PC-3 (cell line): Measurements from ENCODE around the gene UAP1L1. TPM values are rescaled to one million over a fixed set of nuclear protein-coding genes. Genes with fewer than 3 reads are reported as not detected.

Source experiments
- ATAC-seq: fragments of 200-7000 bp; cut with Tn5 transposase; 2 replicates; pipeline ENCODE4 v1.9.1; 2020; ENCODE audit warnings: mild to moderate bottlenecking, moderate library complexity
- BruUV-seq: library from RNA; stranded (reverse); fragments of 400-500 nt; replicated peaks from 2 replicates; lab custom pipeline; 2021; lab: Mats Ljungman, UMichigan
- CTCF ChIA-PET: fragments of 300-600 bp; sonication (Branson Sonifier 250); formaldehyde crosslinking; loops from one replicate; lab custom pipeline; 2022; ENCODE audit warnings: antibody characterized with exemption; lab: Charles Lee
- POLR2A ChIA-PET: fragments of 300-600 bp; sonication (Branson Sonifier 250); formaldehyde crosslinking; loops from one replicate; lab custom pipeline; 2022; ENCODE audit warnings: antibody characterized with exemption; ENCODE audit not compliant: unreplicated experiment; lab: Charles Lee
- DNase-seq: peaks from one replicate; pipeline ENCODE4 v3.0.0-alpha.2; 2015
- H2AFZ ChIP-seq: fragments of 300-600 bp; sonication (generic); 2 replicates; pipeline ENCODE4 v1.6.0; 2016; ENCODE audit warnings: antibody characterized with exemption, low read length
- H3F3A ChIP-seq: fragments of 300-600 bp; sonication (generic); one replicate; pipeline ENCODE4 v1.6.0; 2017; ENCODE audit warnings: antibody characterized with exemption, low read length, control low read depth, mild to moderate bottlenecking; ENCODE audit not compliant: unreplicated experiment
- H3K27ac ChIP-seq: fragments of 300-600 bp; sonication (generic); 2 replicates; pipeline ENCODE4 v1.5.1; 2016; ENCODE audit warnings: mild to moderate bottlenecking, low read length
- H3K27me3 ChIP-seq: fragments of 300-600 bp; sonication (generic); 2 replicates; pipeline ENCODE4 v1.6.1; 2016; ENCODE audit warnings: low read length, mixed read lengths
- H3K36me3 ChIP-seq: fragments of 300-600 bp; sonication (generic); 2 replicates; pipeline ENCODE4 v1.6.1; 2016; ENCODE audit warnings: low read depth, mixed run types, low read length, mixed read lengths
- H3K4me1 ChIP-seq: fragments of 300-600 bp; sonication (generic); 2 replicates; pipeline ENCODE4 v1.5.1; 2016; ENCODE audit warnings: low read length; ENCODE audit not compliant: insufficient read depth
- H3K4me2 ChIP-seq: fragments of 300-600 bp; sonication (generic); 2 replicates; pipeline ENCODE4 v1.6.0; 2016; ENCODE audit warnings: low read length
- H3K4me3 ChIP-seq: fragments of 300-600 bp; sonication (generic); 2 replicates; pipeline ENCODE4 v1.5.1; 2016; ENCODE audit warnings: mild to moderate bottlenecking, low read length, mixed read lengths
- H3K79me2 ChIP-seq: fragments of 300-600 bp; sonication (generic); 2 replicates; pipeline ENCODE4 v1.6.1; 2017; ENCODE audit warnings: low read length, mixed read lengths
- H3K9ac ChIP-seq: fragments of 300-600 bp; sonication (generic); 2 replicates; pipeline ENCODE4 v1.6.0; 2016; ENCODE audit warnings: mild to moderate bottlenecking, low read length
- H3K9me2 ChIP-seq: fragments of 300-600 bp; sonication (generic); replicated peaks from 2 replicates; pipeline ENCODE4 v1.6.1; 2016; ENCODE audit warnings: mixed run types, low read length, mixed read lengths
- H3K9me3 ChIP-seq: fragments of 300-600 bp; sonication (generic); 2 replicates; pipeline ENCODE4 v1.6.1; 2016; ENCODE audit warnings: low read length, mixed read lengths
- H4K20me1 ChIP-seq: fragments of 300-600 bp; sonication (generic); 2 replicates; pipeline ENCODE4 v1.6.1; 2016; ENCODE audit warnings: low read length, mixed read lengths
- CTCF ChIP-seq: fragments of 300-600 bp; sonication (generic); conservative IDR thresholded peaks from 2 replicates; pipeline ENCODE4 v1.5.1; 2017; ENCODE audit warnings: antibody characterized with exemption, low read depth, mild to moderate bottlenecking, low read length
- EZH2 ChIP-seq: fragments of 300-600 bp; sonication (generic); IDR thresholded peaks from one replicate; pipeline ENCODE4 v1.6.1; 2017; ENCODE audit warnings: antibody characterized with exemption, mild to moderate bottlenecking, low read length; ENCODE audit not compliant: unreplicated experiment
- EZH2phosphoT487 ChIP-seq: fragments of 300-600 bp; sonication (generic); IDR thresholded peaks from 2 replicates; pipeline ENCODE4 v1.6.1; 2018; ENCODE audit warnings: mild to moderate bottlenecking, antibody characterized with exemption, low read length, borderline replicate concordance
- intact Hi-C: fragments of 100-400 bp; cut with micrococcal nuclease; formaldehyde crosslinking; loops from 2 replicates; pipeline ENCODE4 v1.9.0; 2023
- total RNA-seq: library from RNA; depleted of rRNA; stranded (reverse); fragments of >200 nt; gene quantifications from 2 replicates; pipeline ENCODE4 v1.2.3, GENCODE V29; 2014

The UAP1L1 gene
- total RNA-seq, 1 experiment from 2014 or later = 5.0 TPM

GRCh38 chr9:137063311-137064026 lies 13.8 kb upstream of the UAP1L1 start:
- ChIA-PET POLR2A (no interaction called here), CTCF (interaction anchor here (1.2 kb wide), 1 partner anchor 17 kb away, joined by 16 read pairs; the partner anchor contains the start of gene NPDC1)
- Histone ChIP-seq H3K27ac (no peak overlapping the region), H3K4me3 (no peak overlapping the region), H3F3A (peaks cover under 1% of the 10 kb centered on the region), H3K9ac (no peak overlapping the region), H4K20me1 (peaks cover 1% of the 10 kb centered on the region; the same call in 1 of the 2 replicates), H3K27me3 (no peaks in the 10 kb centered on the region), H3K79me2 (peaks cover 17% of the 10 kb centered on the region), H3K36me3 (no peaks in the 10 kb centered on the region), H3K9me2 (no peaks in the 10 kb centered on the region), H3K4me1 (peaks cover 7% of the 10 kb centered on the region), H2AFZ (no peak overlapping the region), H3K9me3 (no peaks in the 10 kb centered on the region), H3K4me2 (no peak overlapping the region)
- intact Hi-C loops = no loop called here
- DNase-seq = no peak
- ATAC-seq = no peak
- TF ChIP-seq CTCF = no peak
- TF ChIP-seq EZH2phosphoT487 = no peak
- TF ChIP-seq EZH2 = no peak
- BruUV-seq = no TSS peak

DNA sequence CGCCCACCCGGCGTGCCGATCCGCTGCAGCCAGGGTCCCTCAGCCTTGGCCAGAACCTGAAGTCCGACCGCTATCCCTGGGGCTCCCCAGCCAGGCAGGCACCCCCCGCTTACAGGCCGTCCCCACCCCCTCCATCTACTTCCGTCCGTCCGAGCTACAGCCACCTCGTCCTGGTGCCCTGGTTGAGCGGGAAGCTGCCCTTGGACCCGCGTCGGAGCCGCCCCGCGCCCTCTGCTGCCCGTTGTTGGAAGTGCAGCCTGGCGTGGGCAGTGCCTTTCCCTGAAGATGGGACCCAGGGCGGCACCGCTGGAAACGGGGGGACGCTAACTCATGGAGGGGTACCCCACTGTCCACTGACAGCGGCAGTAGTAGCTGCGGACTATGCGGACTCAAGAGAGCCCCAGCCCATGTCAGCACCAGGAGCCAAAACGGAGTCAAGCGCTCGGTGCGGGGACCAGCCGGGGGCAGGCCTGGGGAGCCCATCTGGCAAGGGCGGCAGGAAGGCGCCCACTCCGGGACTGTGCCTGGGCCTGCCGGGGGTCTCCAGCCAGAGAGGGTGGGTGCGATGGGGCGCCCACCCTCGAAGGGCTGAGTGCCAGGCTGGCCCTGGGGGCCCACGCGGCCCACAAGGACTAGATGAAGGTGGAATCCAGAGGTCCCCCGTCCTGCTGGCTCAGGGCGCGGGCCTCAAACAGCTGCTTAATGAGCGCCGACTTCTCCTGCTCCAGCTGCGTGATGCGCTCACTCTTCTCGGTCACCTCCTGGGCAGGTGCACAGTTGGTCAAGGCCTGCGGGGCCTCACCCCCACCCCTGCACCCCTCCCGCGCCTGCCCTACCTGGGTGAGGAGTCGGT lies 13.1 kb upstream of the UAP1L1 start:
- Histone ChIP-seq H2AFZ (no peak overlapping the region), H3K9me3 (no peaks in the 10 kb centered on the region)
- DNase-seq = peak; percentile 46

More for the DNA sequence above, 13.1 kb upstream of the UAP1L1 start:
- H3K36me3 ChIP-seq = no peaks in the 10 kb centered on the region
- H3K4me1 ChIP-seq = peaks cover 14% of the 10 kb centered on the region
- TF ChIP-seq CTCF (peak; percentile 70), EZH2phosphoT487 (no peak)
- BruUV-seq = no TSS peak
- peaks cover 2% of the 10 kb centered on the region for H3F3A ChIP-seq
- H4K20me1 ChIP-seq = peaks cover 9% of the 10 kb centered on the region; the same call in 1 of the 2 replicates
- peaks cover 25% of the 10 kb centered on the region for H3K79me2 ChIP-seq
- ChIA-PET CTCF (interaction anchor here (1.2 kb wide), 1 partner anchor 18 kb away, joined by 16 read pairs; the partner anchor contains the start of gene NPDC1), POLR2A (interaction anchor here (0.6 to 0.7 kb wide), 2 partner anchors 157 to 166 kb away, joined by 3 to 8 read pairs; no protein-coding TSS in a partner anchor)
- H3K4me3 ChIP-seq = no peak overlapping the region
- H3K27me3 ChIP-seq = no peaks in the 10 kb centered on the region
- no peak overlapping the region for H3K27ac ChIP-seq
- ATAC-seq = 0 out of 2 replicates have a peak, but pooled peaks have one; percentile 27
- H3K9ac ChIP-seq = no peak overlapping the region
- intact Hi-C loops = no loop called here
- no peak overlapping the region for H3K4me2 ChIP-seq
- no peaks in the 10 kb centered on the region for H3K9me2 ChIP-seq
